SK-N-SH treated with all-trans-retinoic acid at 6 μM for 48 hours (cell line): ENCODE measurements around the gene EHBP1.

ENCODE experiments used
- CREB5 ChIP-seq: fragments of 250-450 bp; sonication (Bioruptor Pico); IDR thresholded peaks from 2 replicates; pipeline ENCODE4 v1.5.1; 2020; ENCODE audit warnings: low read depth, mild to moderate bottlenecking, moderate library complexity
- ESRRG ChIP-seq: fragments of 250-450 bp; sonication (Bioruptor Pico); IDR thresholded peaks from 2 replicates; pipeline ENCODE4 v1.6.1; 2021; ENCODE audit warnings: mild to moderate bottlenecking
- GLIS3 ChIP-seq: fragments of 250-450 bp; sonication (Bioruptor Pico); IDR thresholded peaks from 2 replicates; pipeline ENCODE4 v1.5.0; 2020; ENCODE audit warnings: mild to moderate bottlenecking, moderate library complexity
- PATZ1 ChIP-seq: fragments of 250-450 bp; sonication (Bioruptor Pico); IDR thresholded peaks from 2 replicates; pipeline ENCODE4 v1.8.0; 2020; ENCODE audit warnings: mild to moderate bottlenecking, moderate library complexity, borderline replicate concordance
- ZFP3 ChIP-seq: fragments of 250-450 bp; sonication (Bioruptor Pico); IDR thresholded peaks from 2 replicates; pipeline ENCODE4 v1.5.0; 2020; ENCODE audit warnings: mild to moderate bottlenecking, moderate library complexity
- ZFP30 ChIP-seq: fragments of 450-650 bp; formaldehyde crosslinking; IDR thresholded peaks from 2 replicates; pipeline ENCODE4 v1.5.0; 2022; ENCODE audit warnings: mild to moderate bottlenecking, moderate library complexity
- ZNF565 ChIP-seq: fragments of 450-650 bp; formaldehyde crosslinking; conservative IDR thresholded peaks from 2 replicates; pipeline ENCODE4 v1.5.0; 2020; ENCODE audit warnings: low read depth, mild to moderate bottlenecking, moderate library complexity
- ZNF70 ChIP-seq: fragments of 450-650 bp; formaldehyde crosslinking; IDR thresholded peaks from 2 replicates; pipeline ENCODE4 v1.5.0; 2020; ENCODE audit warnings: mild to moderate bottlenecking, moderate library complexity

GRCh38 chr2:62968168-62968567, 262.7 kb downstream of the EHBP1 start:
- TF ChIP-seq PATZ1 (CRISPR knock-in tag) (no peak), CREB5 (CRISPR knock-in tag) (no peak), ZNF565 (no peak), ZNF70 (no peak), GLIS3 (CRISPR knock-in tag) (no peak), ZFP30 (CRISPR knock-in tag) (no peak), ESRRG (no peak), ZFP3 (CRISPR knock-in tag) (no peak)
